ENCODE data around the gene BUB1B. TPM values are rescaled to one million over a fixed set of nuclear protein-coding genes. Genes with fewer than 3 reads are reported as not detected.

Gene BUB1B
- total RNA-seq, 2 donors from 2014 or later, result 10.2 to 48.3 TPM

DNA sequence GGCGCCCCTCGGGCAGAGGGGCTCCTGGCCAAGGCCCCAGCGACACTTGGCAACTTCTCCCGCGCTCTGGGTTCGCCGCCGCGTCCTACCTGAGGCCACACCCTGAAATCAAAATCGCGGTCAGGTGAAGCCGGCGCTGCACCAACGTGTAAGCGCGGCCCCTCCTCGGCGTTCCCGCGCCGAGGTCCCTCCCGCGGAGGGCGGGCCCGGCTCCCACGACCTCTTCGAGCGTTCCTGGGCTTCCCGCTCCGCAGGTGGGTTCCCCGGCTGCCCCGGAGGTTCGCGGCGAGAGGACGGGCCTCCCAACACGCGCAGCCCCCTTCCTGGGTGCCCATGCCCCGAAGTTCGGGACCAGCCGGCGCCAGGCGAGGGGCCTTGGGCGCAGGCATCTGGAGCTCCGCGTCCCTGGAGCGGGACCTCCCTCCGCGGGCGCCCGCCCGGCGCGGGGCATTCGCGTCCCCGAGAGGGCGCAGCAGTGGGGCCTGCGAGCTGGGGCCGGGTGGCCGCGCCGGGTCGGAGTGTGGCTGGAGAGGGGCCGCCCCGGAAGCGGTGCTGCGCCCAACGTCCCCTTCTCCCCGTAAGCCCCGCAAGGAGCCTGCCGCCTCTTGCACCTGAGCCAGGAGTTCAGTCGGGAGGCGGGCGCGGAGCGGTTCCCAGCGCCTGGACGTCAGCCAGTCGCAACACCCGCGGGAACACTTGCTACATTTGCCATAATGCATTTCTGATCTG lies 91.7 kb downstream of the BUB1B start:
- TF ChIP-seq, protein P1, sequence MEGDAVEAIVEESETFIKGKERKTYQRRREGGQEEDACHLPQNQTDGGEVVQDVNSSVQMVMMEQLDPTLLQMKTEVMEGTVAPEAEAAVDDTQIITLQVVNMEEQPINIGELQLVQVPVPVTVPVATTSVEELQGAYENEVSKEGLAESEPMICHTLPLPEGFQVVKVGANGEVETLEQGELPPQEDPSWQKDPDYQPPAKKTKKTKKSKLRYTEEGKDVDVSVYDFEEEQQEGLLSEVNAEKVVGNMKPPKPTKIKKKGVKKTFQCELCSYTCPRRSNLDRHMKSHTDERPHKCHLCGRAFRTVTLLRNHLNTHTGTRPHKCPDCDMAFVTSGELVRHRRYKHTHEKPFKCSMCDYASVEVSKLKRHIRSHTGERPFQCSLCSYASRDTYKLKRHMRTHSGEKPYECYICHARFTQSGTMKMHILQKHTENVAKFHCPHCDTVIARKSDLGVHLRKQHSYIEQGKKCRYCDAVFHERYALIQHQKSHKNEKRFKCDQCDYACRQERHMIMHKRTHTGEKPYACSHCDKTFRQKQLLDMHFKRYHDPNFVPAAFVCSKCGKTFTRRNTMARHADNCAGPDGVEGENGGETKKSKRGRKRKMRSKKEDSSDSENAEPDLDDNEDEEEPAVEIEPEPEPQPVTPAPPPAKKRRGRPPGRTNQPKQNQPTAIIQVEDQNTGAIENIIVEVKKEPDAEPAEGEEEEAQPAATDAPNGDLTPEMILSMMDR (IDR thresholded peaks at IDR 0.05), result no peak
- Histone ChIP-seq H3K4me1 (no peaks in the 10 kb centered on the region), H3K27ac (no peak overlapping the region), H3K4me3 (peak overlapping the region; percentile 73), H3K36me3 (no peaks in the 10 kb centered on the region), H3K27me3 (peaks cover 20% of the 10 kb centered on the region), H3K9me3 (no peaks in the 10 kb centered on the region), H3K9ac (ENCODE audit: low read depth in 2 of 2, low read length in 2 of 2) (peak overlapping the region; percentile 63 to 82)
- DNase-seq, result peak; percentile 73
- intact Hi-C loops (cut with DNase I), result no loop called here

DNA sequence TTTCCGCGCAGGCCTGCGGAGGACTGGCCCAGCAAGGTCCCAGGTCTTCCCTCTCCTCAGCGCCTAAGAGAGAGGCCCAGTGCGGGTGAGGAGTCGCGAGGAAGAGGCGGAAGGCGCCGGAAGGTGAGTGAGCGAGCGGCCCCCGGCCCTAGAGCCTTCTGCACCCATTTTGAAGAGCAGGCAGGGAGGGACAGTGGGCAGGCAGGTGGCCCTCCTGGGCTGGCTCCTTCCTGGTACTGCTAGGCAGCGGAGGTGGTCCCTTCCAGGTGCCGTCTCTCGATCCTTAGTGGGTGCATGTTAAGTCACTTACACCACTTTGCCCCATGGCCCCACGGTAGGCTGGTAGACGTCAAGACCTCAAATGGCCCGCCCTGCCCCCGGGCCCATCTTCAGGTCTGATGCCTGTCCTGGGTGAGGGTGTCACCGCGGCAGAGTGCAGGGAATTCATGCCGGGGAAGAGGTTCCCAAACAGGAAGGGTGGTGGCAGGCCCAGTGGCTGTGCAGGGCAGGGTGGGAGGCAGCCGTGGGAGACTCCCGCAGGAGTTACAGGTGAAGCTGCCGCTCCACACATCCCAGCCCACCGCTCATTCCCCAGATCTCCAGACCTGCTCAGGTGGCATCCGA lies 92.4 kb downstream of the BUB1B start:
- Histone ChIP-seq H3K9ac (ENCODE audit: low read depth in 2 of 2, low read length in 2 of 2) (peak overlapping the region; percentile 63 to 82), H3K27ac (no peak overlapping the region), H3K27me3 (peaks cover 20% of the 10 kb centered on the region), H3K9me3 (no peaks in the 10 kb centered on the region), H3K4me3 (peak overlapping the region; percentile 73), H3K4me1 (no peaks in the 10 kb centered on the region), H3K36me3 (no peaks in the 10 kb centered on the region)
- TF ChIP-seq, protein P1 (IDR thresholded peaks at IDR 0.05), result no peak
- no peak for DNase-seq
- intact Hi-C loops (cut with DNase I), result no loop called here

DNA sequence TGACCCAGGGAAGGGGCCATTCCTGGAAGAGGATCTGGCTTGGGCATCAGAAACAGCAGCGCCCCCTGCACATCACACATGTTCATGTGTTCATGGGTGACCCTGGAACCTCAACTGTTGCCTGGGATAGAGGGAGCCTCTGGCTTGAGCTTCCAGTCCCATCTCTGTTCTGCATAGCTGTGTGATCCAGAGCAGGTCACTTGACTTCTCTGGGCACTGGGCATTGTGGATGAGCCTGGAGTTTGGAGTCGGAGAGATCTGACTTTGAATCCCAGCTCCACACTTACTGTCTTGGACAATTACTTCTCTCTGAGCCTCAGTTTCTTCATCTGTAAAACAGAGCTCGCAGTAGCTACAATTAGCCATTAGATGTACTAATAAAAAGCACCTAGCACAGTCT lies 93.6 kb downstream of the BUB1B start:
- intact Hi-C loops (cut with DNase I), result no loop called here
- Histone ChIP-seq H3K9me3 (no peaks in the 10 kb centered on the region), H3K27ac (no peak overlapping the region), H3K36me3 (no peaks in the 10 kb centered on the region), H3K9ac (ENCODE audit: low read depth in 2 of 2, low read length in 2 of 2) (no peak overlapping the region), H3K4me1 (no peaks in the 10 kb centered on the region), H3K4me3 (no peak overlapping the region), H3K27me3 (peaks cover 20% of the 10 kb centered on the region)
- DNase-seq, result no peak
- TF ChIP-seq, protein P1 (IDR thresholded peaks at IDR 0.05), result no peak

DNA sequence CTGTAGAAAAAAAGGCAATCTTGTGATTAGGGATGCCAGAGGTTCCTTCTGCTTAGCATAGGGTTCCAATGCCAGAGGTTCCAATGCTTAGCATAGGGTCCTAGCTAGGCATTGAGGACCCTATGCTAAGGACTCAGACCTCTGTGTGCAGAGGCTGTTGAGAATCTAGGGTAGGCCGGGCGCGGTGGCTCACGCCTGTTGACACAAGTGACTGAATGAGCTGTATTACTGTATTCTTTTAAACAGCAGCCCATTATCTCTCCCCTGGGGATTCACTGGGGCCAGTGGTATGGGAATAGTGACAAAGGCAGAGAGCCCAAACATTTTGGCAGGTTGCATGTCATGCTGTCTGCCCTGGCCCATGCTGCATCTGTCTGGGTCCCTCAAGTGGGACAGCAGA lies 94.2 kb downstream of the BUB1B start:
- intact Hi-C loops (cut with DNase I), result no loop called here
- TF ChIP-seq, protein P1 (IDR thresholded peaks at IDR 0.05), result no peak
- Histone ChIP-seq H3K36me3 (no peaks in the 10 kb centered on the region), H3K4me1 (no peaks in the 10 kb centered on the region), H3K4me3 (no peak overlapping the region), H3K27ac (no peak overlapping the region), H3K27me3 (peaks cover 20% of the 10 kb centered on the region), H3K9ac (ENCODE audit: low read depth in 2 of 2, low read length in 2 of 2) (no peak overlapping the region), H3K9me3 (no peaks in the 10 kb centered on the region)
- no peak for DNase-seq

DNA sequence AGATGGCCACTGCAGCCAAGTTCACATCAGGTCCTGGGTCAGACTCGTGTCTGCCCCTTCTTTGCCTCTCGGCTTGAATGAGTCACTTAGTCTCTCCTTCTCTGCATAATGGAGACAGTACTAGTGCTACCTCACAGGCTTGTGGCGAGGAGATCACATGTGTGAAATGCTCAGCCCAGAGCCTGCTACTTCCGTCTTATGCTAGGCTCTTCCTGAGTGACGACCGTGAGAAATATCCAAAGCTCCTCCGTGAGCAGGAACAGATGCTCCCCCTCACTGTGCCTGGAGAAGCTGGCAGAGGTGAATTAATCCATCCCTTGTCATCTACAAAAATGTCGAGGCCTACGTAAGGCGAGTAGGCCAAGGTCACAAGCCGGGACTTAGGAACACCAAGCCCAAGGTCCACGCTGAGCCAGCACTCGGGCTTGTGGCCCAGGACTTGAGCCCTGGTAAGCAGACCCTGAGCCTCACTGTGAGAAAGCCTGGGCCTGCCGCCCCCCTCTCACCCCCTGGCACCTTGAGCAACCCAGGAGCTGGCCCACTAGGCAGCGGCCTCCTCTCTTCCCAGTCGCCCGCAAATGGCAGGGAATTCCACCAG lies 95.9 kb downstream of the BUB1B start:
- Histone ChIP-seq H3K4me3 (no peak overlapping the region), H3K36me3 (no peaks in the 10 kb centered on the region), H3K27me3 (peaks cover 19% of the 10 kb centered on the region)

More for the DNA sequence above, 95.9 kb downstream of the BUB1B start:
- intact Hi-C loops (cut with DNase I), result no loop called here
- Histone ChIP-seq H3K27ac (no peak overlapping the region), H3K4me1 (no peaks in the 10 kb centered on the region), H3K9me3 (no peaks in the 10 kb centered on the region), H3K9ac (ENCODE audit: low read depth in 2 of 2, low read length in 2 of 2) (no peak overlapping the region)
- no peak for DNase-seq
- TF ChIP-seq, protein P1 (IDR thresholded peaks at IDR 0.05), result no peak

Measured in colonic mucosa (tissue), 4 donors.